Adrenal gland (tissue), 12 donors: Measurements from ENCODE around the gene KLHDC7A. TPM values are rescaled to one million over a fixed set of nuclear protein-coding genes. Genes with fewer than 3 reads are reported as not detected.

ENCODE experiments used
- DNase-seq, 7 donors: peaks; one replicate each; pipeline ENCODE4 v3.0.0-alpha.2; 2019 to 2020
- H3K27ac ChIP-seq, 5 donors: fragments of 200-600 bp; sonication (generic) in 4 of 5; 1 replicate in 3 of 5; 2 replicates in 2 of 5; pipeline versions ENCODE4 v1.5.1 to v1.8.0; 2016 to 2020; ENCODE audit warnings: mild to moderate bottlenecking in 1 of 5
- H3K27me3 ChIP-seq: fragments of 200-600 bp; 2 replicates; pipeline ENCODE4 v1.8.0; 2021
- H3K36me3 ChIP-seq, 2 donors: fragments of 200-600 bp; replicated peaks in 1 of 2; 1 replicate in 1 of 2; 2 replicates in 1 of 2; pipeline versions ENCODE4 v1.5.1 to v1.8.0; 2018 to 2022
- H3K4me1 ChIP-seq, 2 donors: fragments of 200-600 bp; replicated peaks in 1 of 2; 1 replicate in 1 of 2; 2 replicates in 1 of 2; pipeline versions ENCODE4 v1.5.1 to v1.8.0; 2018 to 2021
- H3K4me3 ChIP-seq, 4 donors: fragments of 200-600 bp; sonication (generic) in 3 of 4; one replicate each; pipeline ENCODE4 v1.5.1; 2016 to 2018
- H3K9me3 ChIP-seq, 3 donors: fragments of 200-600 bp; sonication (generic) in 1 of 3; replicated peaks in 1 of 3; 1 replicate in 2 of 3; 2 replicates in 1 of 3; pipeline versions ENCODE4 v1.5.1 to v1.8.0; 2016 to 2021
- CTCF ChIP-seq, 6 experiments: fragments of 450-650 bp in 4 of 6; fragments of 200-600 bp in 2 of 6; sonication (generic) in 1 of 6; IDR thresholded peaks; 1 replicate in 5 of 6; 2 replicates in 1 of 6; pipeline versions ENCODE4 v1.5.1 to v1.8.0; 2016 to 2021; ENCODE audit warnings: antibody characterized with exemption in 6 of 6, mild to moderate bottlenecking in 2 of 6, moderate library complexity in 1 of 6
- POLR2A ChIP-seq, 2 donors: fragments of 450-650 bp; IDR thresholded peaks; one replicate each; pipeline ENCODE4 v1.6.1; 2017; ENCODE audit warnings: antibody characterized with exemption in 2 of 2, mild to moderate bottlenecking in 2 of 2, moderate library complexity in 1 of 2
- WGBS, 4 donors: extraction: QIAGEN DNeasy Blood & Tissue Kit in 2 of 4; methylation state at CpG; one replicate each; pipeline versions ENCODE4 v1.1.5 to v1.1.7; 2013 to 2017; 5-methylcytosine and 5-hydroxymethylcytosine counted together
- intact Hi-C, 2 donors: fragments of 100-400 bp; cut with DNase I; formaldehyde crosslinking; loops; one replicate each; pipeline versions ENCODE4 v1.14.1 to v1.15.0; 2022 to 2023
- polyA plus RNA-seq, 3 donors: library from polyadenylated mRNA; stranded (reverse); fragments of 200-250 nt in 2 of 3; fragments of 350-450 nt in 1 of 3; fragmentation: Illumina TruSeq in 1 of 3; extraction: RNeasy Lipid Tissue Mini Kit (QIAGEN cat#74804) in 1 of 3; gene quantifications; one replicate each; pipeline ENCODE4 v1.2.3, GENCODE V29; 2013 to 2014
- total RNA-seq, 9 donors: library from RNA; depleted of rRNA in 4 of 9; stranded (reverse); fragments of >200 nt in 4 of 9; fragments of 120-200 nt in 1 of 9; fragmentation: NEBNext Ultra II Directional in 1 of 9; extraction: Animal tissue kit (Norgen Biotek cat#: 25700) in 1 of 9; gene quantifications; one replicate each; pipeline versions ENCODE4 v1.1.0 to v1.2.4, GENCODE V29; 2013 to 2023
- donor health status: healthy with polysubstance abuse.
- donor health status: Bipolar disorder and iron deficiency.
- donor health status: DM: yes; HTN: yes; CAD: no.
- donor health status: DM: no; HTN: no; CAD: no.
- donor health status: DM: no; HTN: no; CAD: no.
- donor health status: DM: yes; HTN: yes; CAD: no.

Gene KLHDC7A
- total and polyA plus RNA-seq, 12 donors = under 0.01 TPM; not detected in 11

DNA sequence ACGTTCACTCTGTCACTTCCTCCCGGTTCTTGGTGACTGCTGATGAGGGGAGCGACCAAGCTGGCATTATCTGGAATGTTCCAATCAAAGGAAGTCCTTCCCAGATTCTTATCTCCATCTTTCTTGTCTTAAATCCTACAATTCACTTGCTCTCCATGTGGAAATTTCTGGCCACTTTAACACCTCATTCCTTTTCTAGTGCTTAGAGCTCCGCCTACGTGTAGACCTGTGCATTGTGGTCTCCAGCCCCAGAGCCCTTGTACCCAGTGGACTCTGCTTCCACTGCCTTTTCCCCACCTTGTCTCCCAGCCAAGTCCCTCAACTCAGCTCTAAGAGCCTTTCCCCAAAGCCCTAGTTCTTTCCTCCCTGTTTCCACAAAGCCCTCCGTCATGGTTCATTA, 12.2 kb upstream of the KLHDC7A start:
- Histone ChIP-seq H3K36me3 (no peaks in the 10 kb centered on the region), H3K9me3 (no peaks in the 10 kb centered on the region), H3K27ac (no peak overlapping the region), H3K4me1 (no peaks in the 10 kb centered on the region), H3K4me3 (no peak overlapping the region), H3K27me3 (no peaks in the 10 kb centered on the region)
- DNase-seq = no peak
- 70 to 84% (median 78%) methylated on average over 6 of the region's 6 CpGs for WGBS, 4 donors
- intact Hi-C loops = no loop called here
- TF ChIP-seq CTCF (IDR thresholded peaks at IDR 0.05) (no peak), POLR2A (IDR thresholded peaks at IDR 0.05) (no peak)

GRCh38 chr1:18469514-18469913, 11.2 kb upstream of the KLHDC7A start:
- no peak for DNase-seq
- Histone ChIP-seq H3K9me3 (no peaks in the 10 kb centered on the region), H3K36me3 (no peaks in the 10 kb centered on the region), H3K4me1 (no peaks in the 10 kb centered on the region), H3K27ac (no peak overlapping the region), H3K4me3 (no peak overlapping the region), H3K27me3 (no peaks in the 10 kb centered on the region)
- intact Hi-C loops = no loop called here
- WGBS, 4 donors = 67 to 80% (median 74%) methylated on average over 5 to 8 of the region's 8 CpGs
- TF ChIP-seq CTCF (IDR thresholded peaks at IDR 0.05) = no peak
- no peak for TF ChIP-seq POLR2A (IDR thresholded peaks at IDR 0.05)

GRCh38 chr1:18470671-18471355, 9.9 kb upstream of the KLHDC7A start:
- no peaks in the 10 kb centered on the region for H3K27me3 ChIP-seq
- H3K27ac ChIP-seq = no peak overlapping the region
- no peak overlapping the region for H3K4me3 ChIP-seq
- no peaks in the 10 kb centered on the region for H3K9me3 ChIP-seq
- 66 to 78% (median 72%) methylated on average over 12 of the region's 12 CpGs for WGBS, 4 donors
- DNase-seq = no peak
- intact Hi-C loops = no loop called here
- H3K36me3 ChIP-seq = no peaks in the 10 kb centered on the region
- H3K4me1 ChIP-seq = no peaks in the 10 kb centered on the region
- no peak for TF ChIP-seq CTCF (IDR thresholded peaks at IDR 0.05)
- no peak for TF ChIP-seq POLR2A (IDR thresholded peaks at IDR 0.05)

DNA sequence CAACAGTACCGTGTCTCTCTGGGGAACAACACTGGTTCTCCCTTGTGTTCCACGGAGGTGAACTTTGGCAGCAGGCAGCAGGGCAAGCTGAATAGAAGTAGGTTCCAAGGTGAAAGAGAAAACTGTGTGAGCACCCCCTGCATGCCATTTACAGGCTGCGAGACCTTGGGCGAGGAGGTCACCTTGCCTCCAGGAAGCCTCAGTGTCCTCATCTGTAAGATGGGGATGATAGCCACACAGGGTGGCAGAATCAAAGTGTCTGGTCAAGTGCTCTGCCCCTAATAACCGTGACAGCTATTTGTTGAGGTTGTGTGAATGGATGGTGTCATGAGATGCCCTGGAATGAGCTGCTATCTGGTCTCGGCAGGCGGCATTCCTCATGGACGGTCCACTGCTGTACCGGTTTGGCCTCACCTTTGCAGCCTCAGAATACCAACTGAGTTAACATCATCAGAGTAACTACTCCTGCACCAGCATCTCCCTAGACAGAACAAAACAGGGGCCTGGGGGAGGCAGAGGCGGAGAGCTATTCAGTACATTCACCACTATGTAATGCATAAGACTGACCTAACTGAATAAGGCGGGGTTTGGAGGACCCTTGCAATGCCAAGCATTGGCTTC, 7.4 kb upstream of the KLHDC7A start:
- no peak overlapping the region for H3K4me3 ChIP-seq
- no peaks in the 10 kb centered on the region for H3K9me3 ChIP-seq
- TF ChIP-seq POLR2A (IDR thresholded peaks at IDR 0.05) (no peak), CTCF (IDR thresholded peaks at IDR 0.05) (no peak)
- no peak overlapping the region for H3K27ac ChIP-seq
- no peaks in the 10 kb centered on the region for H3K27me3 ChIP-seq
- no peak for DNase-seq
- WGBS, 4 donors = 73 to 87% (median 84%) methylated on average over 7 to 11 of the region's 11 CpGs
- H3K4me1 ChIP-seq = no peaks in the 10 kb centered on the region
- no peaks in the 10 kb centered on the region for H3K36me3 ChIP-seq
- intact Hi-C loops = no loop called here
